Measurements from ENCODE around the gene CCDC121.

DNA sequence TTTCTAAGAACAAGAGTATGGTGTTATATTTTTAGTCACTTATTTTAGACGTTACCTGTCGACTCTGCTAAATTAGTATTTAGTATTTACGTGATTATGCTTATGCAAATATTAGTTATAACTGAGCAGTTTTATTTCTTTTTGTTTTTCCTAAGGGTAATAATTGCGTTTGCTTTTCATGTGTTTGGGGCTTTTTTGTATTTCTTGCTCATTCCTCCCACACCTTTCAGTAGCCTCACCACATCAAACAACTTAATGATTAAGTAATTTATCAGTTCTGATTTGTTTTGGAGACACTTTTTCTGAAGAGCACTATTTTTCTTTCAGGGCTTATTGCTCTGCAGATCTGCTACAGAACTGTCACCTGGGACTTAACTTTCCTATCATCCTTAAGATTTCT is 42.4 kb upstream of the CCDC121 start:
- TF ChIP-seq NR2F6 (CRISPR knock-in tag; IDR thresholded peaks at IDR 0.05): no peak
- TF ChIP-seq GATA2 (CRISPR knock-in tag; IDR thresholded peaks at IDR 0.05): no peak
- TF ChIP-seq, protein P1, sequence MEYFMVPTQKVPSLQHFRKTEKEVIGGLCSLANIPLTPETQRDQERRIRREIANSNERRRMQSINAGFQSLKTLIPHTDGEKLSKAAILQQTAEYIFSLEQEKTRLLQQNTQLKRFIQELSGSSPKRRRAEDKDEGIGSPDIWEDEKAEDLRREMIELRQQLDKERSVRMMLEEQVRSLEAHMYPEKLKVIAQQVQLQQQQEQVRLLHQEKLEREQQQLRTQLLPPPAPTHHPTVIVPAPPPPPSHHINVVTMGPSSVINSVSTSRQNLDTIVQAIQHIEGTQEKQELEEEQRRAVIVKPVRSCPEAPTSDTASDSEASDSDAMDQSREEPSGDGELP (CRISPR knock-in tag; IDR thresholded peaks at IDR 0.05; ENCODE audit: borderline replicate concordance): no peak
- no peak for TF ChIP-seq GABPB1 (CRISPR knock-in tag; IDR thresholded peaks at IDR 0.05)
- TF ChIP-seq, protein P2, sequence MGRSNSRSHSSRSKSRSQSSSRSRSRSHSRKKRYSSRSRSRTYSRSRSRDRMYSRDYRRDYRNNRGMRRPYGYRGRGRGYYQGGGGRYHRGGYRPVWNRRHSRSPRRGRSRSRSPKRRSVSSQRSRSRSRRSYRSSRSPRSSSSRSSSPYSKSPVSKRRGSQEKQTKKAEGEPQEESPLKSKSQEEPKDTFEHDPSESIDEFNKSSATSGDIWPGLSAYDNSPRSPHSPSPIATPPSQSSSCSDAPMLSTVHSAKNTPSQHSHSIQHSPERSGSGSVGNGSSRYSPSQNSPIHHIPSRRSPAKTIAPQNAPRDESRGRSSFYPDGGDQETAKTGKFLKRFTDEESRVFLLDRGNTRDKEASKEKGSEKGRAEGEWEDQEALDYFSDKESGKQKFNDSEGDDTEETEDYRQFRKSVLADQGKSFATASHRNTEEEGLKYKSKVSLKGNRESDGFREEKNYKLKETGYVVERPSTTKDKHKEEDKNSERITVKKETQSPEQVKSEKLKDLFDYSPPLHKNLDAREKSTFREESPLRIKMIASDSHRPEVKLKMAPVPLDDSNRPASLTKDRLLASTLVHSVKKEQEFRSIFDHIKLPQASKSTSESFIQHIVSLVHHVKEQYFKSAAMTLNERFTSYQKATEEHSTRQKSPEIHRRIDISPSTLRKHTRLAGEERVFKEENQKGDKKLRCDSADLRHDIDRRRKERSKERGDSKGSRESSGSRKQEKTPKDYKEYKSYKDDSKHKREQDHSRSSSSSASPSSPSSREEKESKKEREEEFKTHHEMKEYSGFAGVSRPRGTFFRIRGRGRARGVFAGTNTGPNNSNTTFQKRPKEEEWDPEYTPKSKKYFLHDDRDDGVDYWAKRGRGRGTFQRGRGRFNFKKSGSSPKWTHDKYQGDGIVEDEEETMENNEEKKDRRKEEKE (IDR thresholded peaks at IDR 0.05; ENCODE audit: borderline replicate concordance in 1 of 2, control insufficient read depth in 1 of 2, low read depth in 2 of 2, low read length in 1 of 2): no peak
- no peak for TF ChIP-seq ZBTB49 (CRISPR knock-in tag; IDR thresholded peaks at IDR 0.05; ENCODE audit: borderline replicate concordance)
- no peak for TF ChIP-seq CBX2 (IDR thresholded peaks at IDR 0.05; ENCODE audit: insufficient read depth, low read length, poor library complexity, severe bottlenecking)
- TF ChIP-seq, protein P3, sequence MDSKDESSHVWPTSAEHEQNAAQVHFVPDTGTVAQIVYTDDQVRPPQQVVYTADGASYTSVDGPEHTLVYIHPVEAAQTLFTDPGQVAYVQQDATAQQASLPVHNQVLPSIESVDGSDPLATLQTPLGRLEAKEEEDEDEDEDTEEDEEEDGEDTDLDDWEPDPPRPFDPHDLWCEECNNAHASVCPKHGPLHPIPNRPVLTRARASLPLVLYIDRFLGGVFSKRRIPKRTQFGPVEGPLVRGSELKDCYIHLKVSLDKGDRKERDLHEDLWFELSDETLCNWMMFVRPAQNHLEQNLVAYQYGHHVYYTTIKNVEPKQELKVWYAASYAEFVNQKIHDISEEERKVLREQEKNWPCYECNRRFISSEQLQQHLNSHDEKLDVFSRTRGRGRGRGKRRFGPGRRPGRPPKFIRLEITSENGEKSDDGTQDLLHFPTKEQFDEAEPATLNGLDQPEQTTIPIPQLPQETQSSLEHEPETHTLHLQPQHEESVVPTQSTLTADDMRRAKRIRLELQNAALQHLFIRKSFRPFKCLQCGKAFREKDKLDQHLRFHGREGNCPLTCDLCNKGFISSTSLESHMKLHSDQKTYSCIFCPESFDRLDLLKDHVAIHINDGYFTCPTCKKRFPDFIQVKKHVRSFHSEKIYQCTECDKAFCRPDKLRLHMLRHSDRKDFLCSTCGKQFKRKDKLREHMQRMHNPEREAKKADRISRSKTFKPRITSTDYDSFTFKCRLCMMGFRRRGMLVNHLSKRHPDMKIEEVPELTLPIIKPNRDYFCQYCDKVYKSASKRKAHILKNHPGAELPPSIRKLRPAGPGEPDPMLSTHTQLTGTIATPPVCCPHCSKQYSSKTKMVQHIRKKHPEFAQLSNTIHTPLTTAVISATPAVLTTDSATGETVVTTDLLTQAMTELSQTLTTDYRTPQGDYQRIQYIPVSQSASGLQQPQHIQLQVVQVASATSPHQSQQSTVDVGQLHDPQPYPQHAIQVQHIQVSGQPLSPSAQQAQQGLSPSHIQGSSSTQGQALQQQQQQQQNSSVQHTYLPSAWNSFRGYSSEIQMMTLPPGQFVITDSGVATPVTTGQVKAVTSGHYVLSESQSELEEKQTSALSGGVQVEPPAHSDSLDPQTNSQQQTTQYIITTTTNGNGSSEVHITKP (IDR thresholded peaks at IDR 0.05; ENCODE audit: partially characterized antibody): no peak
- no peak for TF ChIP-seq CEBPG (CRISPR knock-in tag; IDR thresholded peaks at IDR 0.05)
- TF ChIP-seq CEBPG (tag; conservative IDR thresholded peaks at IDR 0.05 in 1 of 2, IDR thresholded peaks at IDR 0.05 in 1 of 2): no peak
- no peak for TF ChIP-seq GATAD2B (IDR thresholded peaks at IDR 0.05; ENCODE audit: borderline replicate concordance)
- TF ChIP-seq TCF7L2 (IDR thresholded peaks at IDR 0.05; ENCODE audit: low read depth, low read length): no peak
- TF ChIP-seq ZBTB34 (CRISPR knock-in tag; IDR thresholded peaks at IDR 0.05): no peak
- TF ChIP-seq ZNF324 (CRISPR knock-in tag; IDR thresholded peaks at IDR 0.05): no peak

Data from K562 (cell line).